K562 (cell line): ENCODE data around the gene ZNF500. TPM values are rescaled to one million over a fixed set of nuclear protein-coding genes. Genes with fewer than 3 reads are reported as not detected.

Source experiments
- ATAC-seq: fragments of 200-7000 bp; cut with Tn5 transposase; 3 replicates; pipeline ENCODE4 v1.9.1; 2020; ENCODE audit warnings: moderate library complexity
- BruUV-seq: library from RNA; stranded (reverse); fragments of 400-500 nt; replicated peaks from 2 replicates; lab custom pipeline; 2021; lab: Mats Ljungman, UMichigan
- CTCF ChIA-PET: fragments of 300-600 bp; formaldehyde crosslinking; extraction: SDS; loops from one replicate; lab custom pipeline; 2021; ENCODE audit warnings: low intra/inter-chr PET ratio; lab: Yijun Ruan, JAX
- POLR2A ChIA-PET: fragments of 300-600, 350-650 bp; sonication (Branson Sonifier 250); formaldehyde crosslinking; extraction: SDS; loops from one replicate; lab custom pipeline; 2021; ENCODE audit warnings: antibody characterized with exemption, inconsistent platforms; lab: Yijun Ruan, JAX
- DNase-seq, 4 experiments: peaks; one replicate each; pipeline versions ENCODE4 v3.0.0 to v3.0.0-alpha.2; 2011 to 2018; ENCODE audit warnings: low spot score in 3 of 4, mixed read lengths in 3 of 4; ENCODE audit errors: extremely low read depth in 1 of 4
- FAIRE-seq: peaks from 2 replicates; lab custom pipeline; 2011; peaks lifted over from hg19 to GRCh38; lab: Jason Lieb, UNC
- H2AFZ ChIP-seq: 2 replicates; pipeline ENCODE4 v1.6.0; 2011; ENCODE audit warnings: low read depth, low read length, control low read depth, inconsistent platforms
- H3K27ac ChIP-seq: fragments of 200-600 bp; 3 replicates; pipeline ENCODE4 v1.8.0; 2011; ENCODE audit warnings: low read depth, mild to moderate bottlenecking, control low read depth, inconsistent platforms, low read length, moderate library complexity, mixed read lengths; ENCODE audit errors: extremely low read depth
- H3K27me3 ChIP-seq, 2 experiments: fragments of 300-600 bp in 1 of 2; 2 replicates in 1 of 2; 3 replicates in 1 of 2; pipeline versions ENCODE4 v1.6.0 to v1.8.0; 2011; ENCODE audit warnings: inconsistent platforms in 2 of 2, low read length in 2 of 2, mild to moderate bottlenecking in 1 of 2, mixed read lengths in 1 of 2, moderate library complexity in 1 of 2; ENCODE audit not compliant: control insufficient read depth in 2 of 2, insufficient read depth in 2 of 2
- H3K36me3 ChIP-seq: fragments of 300-600 bp; 3 replicates; pipeline ENCODE4 v1.8.0; 2011; ENCODE audit warnings: mild to moderate bottlenecking, low read length, inconsistent platforms; ENCODE audit not compliant: control insufficient read depth, insufficient read depth
- H3K4me1 ChIP-seq, 2 experiments: fragments of 200-600 bp in 1 of 2; replicated peaks in 1 of 2; 2 replicates in 1 of 2; 3 replicates in 1 of 2; pipeline versions ENCODE4 v1.5.1 to v1.8.0; 2011; ENCODE audit warnings: inconsistent platforms in 2 of 2, low read length in 2 of 2, mild to moderate bottlenecking in 1 of 2, mixed read lengths in 1 of 2, moderate library complexity in 1 of 2; ENCODE audit not compliant: control insufficient read depth in 2 of 2, insufficient read depth in 2 of 2
- H3K4me2 ChIP-seq: 2 replicates; pipeline ENCODE4 v1.6.1; 2011; ENCODE audit warnings: low read length, control low read depth, inconsistent platforms, mixed read lengths; ENCODE audit not compliant: insufficient read depth
- H3K4me3 ChIP-seq: fragments of 200-600 bp; sonication (generic), shearing (Covaris generic); 2 replicates; pipeline ENCODE4 v1.5.1; 2016; ENCODE audit warnings: control low read depth, inconsistent platforms
- H3K79me2 ChIP-seq: fragments of 200-600 bp; 3 replicates; pipeline ENCODE4 v1.8.0; 2011; ENCODE audit warnings: low read length, inconsistent platforms; ENCODE audit not compliant: control insufficient read depth, insufficient read depth
- H3K9ac ChIP-seq, 2 experiments: 2 replicates each; pipeline versions ENCODE4 v1.6.0 to v1.6.1; 2011; ENCODE audit warnings: low read depth in 2 of 2, low read length in 2 of 2, control low read depth in 1 of 2, inconsistent platforms in 1 of 2, mild to moderate bottlenecking in 1 of 2, mixed read lengths in 1 of 2; ENCODE audit not compliant: insufficient read depth in 1 of 2
- H3K9me1 ChIP-seq: one replicate; pipeline ENCODE4 v1.6.0; 2011; ENCODE audit warnings: inconsistent platforms, mild to moderate bottlenecking, low read length, moderate library complexity; ENCODE audit not compliant: control insufficient read depth, insufficient read depth
- H3K9me3 ChIP-seq: replicated peaks from 2 replicates; pipeline ENCODE4 v1.5.1; 2011; ENCODE audit warnings: low read depth, low read length, inconsistent platforms; ENCODE audit not compliant: control insufficient read depth, insufficient read depth
- H4K20me1 ChIP-seq: replicated peaks from 2 replicates; pipeline ENCODE4 v1.6.1; 2011; ENCODE audit warnings: low read length, inconsistent platforms, mixed read lengths; ENCODE audit not compliant: control insufficient read depth, insufficient read depth
- BRD4 ChIP-seq: fragments of 200-600 bp; sonication (generic); IDR thresholded peaks from 2 replicates; pipeline ENCODE4 v1.6.1; 2017; ENCODE audit warnings: inconsistent platforms
- C11orf30 ChIP-seq: fragments of 450-650 bp; IDR thresholded peaks from 2 replicates; pipeline ENCODE4 v1.6.1; 2016; ENCODE audit warnings: low read depth, mild to moderate bottlenecking
- CREB1 ChIP-seq, 2 experiments: sonication (generic) in 1 of 2; formaldehyde crosslinking in 1 of 2; IDR thresholded peaks; 2 replicates each; pipeline versions ENCODE4 v1.6.1 to v1.8.0; 2012 to 2022; ENCODE audit warnings: inconsistent platforms in 1 of 2, mild to moderate bottlenecking in 1 of 2, missing genetic modification reagents in 1 of 2, moderate library complexity in 1 of 2
- DPF2 ChIP-seq: fragments of 450-650 bp; IDR thresholded peaks from 2 replicates; pipeline ENCODE4 v1.6.1; 2016
- HDAC1 ChIP-seq, 2 experiments: fragments of 450-650 bp; IDR thresholded peaks; 2 replicates each; pipeline ENCODE4 v1.6.1; 2016 to 2017; ENCODE audit warnings: inconsistent platforms in 1 of 2, mild to moderate bottlenecking in 1 of 2, moderate library complexity in 1 of 2
- HOMEZ ChIP-seq: fragments of 250-450 bp; sonication (Bioruptor Pico); IDR thresholded peaks from 2 replicates; pipeline ENCODE4 v1.4.0; 2020; ENCODE audit warnings: mild to moderate bottlenecking, moderate library complexity
- KLF1 ChIP-seq: fragments of 450-650 bp; IDR thresholded peaks from 2 replicates; pipeline ENCODE4 v1.6.1; 2016; ENCODE audit warnings: missing genetic modification characterization, missing compliant biosample characterization
- MAFK ChIP-seq: IDR thresholded peaks from 2 replicates; pipeline ENCODE4 v1.6.1; 2011; ENCODE audit warnings: low read length, improper control_type of control experiment
- NFYB ChIP-seq: IDR thresholded peaks from 2 replicates; pipeline ENCODE4 v1.6.1; 2011; ENCODE audit warnings: mild to moderate bottlenecking, moderate library complexity; ENCODE audit not compliant: insufficient read length; ENCODE audit errors: extremely low read depth
- NR4A1 ChIP-seq, 2 experiments: fragments of 250-450 bp in 1 of 2; fragments of 450-650 bp in 1 of 2; sonication (Bioruptor Pico) in 1 of 2; IDR thresholded peaks; 2 replicates each; pipeline versions ENCODE4 v1.4.0 to v1.6.1; 2016 to 2020; ENCODE audit warnings: mild to moderate bottlenecking in 2 of 2, missing compliant biosample characterization in 1 of 2, missing genetic modification characterization in 1 of 2, moderate library complexity in 1 of 2
- NUFIP1 ChIP-seq: fragments of 450-650 bp; IDR thresholded peaks from 2 replicates; pipeline ENCODE4 v1.6.1; 2018; ENCODE audit not compliant: partially characterized antibody
- PATZ1 ChIP-seq: fragments of 250-450 bp; sonication (Bioruptor Pico); IDR thresholded peaks from 2 replicates; pipeline ENCODE4 v1.5.0; 2020; ENCODE audit warnings: mild to moderate bottlenecking, borderline replicate concordance
- PPARD ChIP-seq: fragments of 250-450 bp; sonication (Bioruptor Pico); IDR thresholded peaks from 2 replicates; pipeline ENCODE4 v1.8.0; 2022; ENCODE audit warnings: inconsistent platforms, mild to moderate bottlenecking, moderate library complexity
- RAD51 ChIP-seq: fragments of 450-650 bp; IDR thresholded peaks from 2 replicates; pipeline ENCODE4 v1.7.1; 2016; ENCODE audit warnings: low read depth, mild to moderate bottlenecking, borderline replicate concordance
- RCOR1 ChIP-seq, 2 experiments: IDR thresholded peaks; 2 replicates each; pipeline ENCODE4 v1.6.1; 2012; ENCODE audit warnings: low read depth in 2 of 2, low read length in 2 of 2, borderline replicate concordance in 1 of 2, improper control_type of control experiment in 1 of 2
- ZNF133 ChIP-seq: fragments of 250-450 bp; sonication (Bioruptor Pico); IDR thresholded peaks from 2 replicates; pipeline ENCODE4 v1.4.0; 2020; ENCODE audit warnings: mild to moderate bottlenecking
- ZNF184 ChIP-seq: sonication (generic); formaldehyde crosslinking; IDR thresholded peaks from 2 replicates; pipeline ENCODE4 v1.5.0; 2020; ENCODE audit warnings: missing genetic modification reagents
- ZNF3 ChIP-seq: fragments of 250-450 bp; sonication (Bioruptor Pico); IDR thresholded peaks from 2 replicates; pipeline ENCODE4 v1.5.0; 2021; ENCODE audit warnings: mild to moderate bottlenecking, moderate library complexity
- WGBS: fragments of 100-300 bp; shearing (Covaris generic); methylation state at CpG from one replicate; pipeline ENCODE4 v1.1.6; 2016; ENCODE audit warnings: low coverage, mixed read lengths; ENCODE audit not compliant: insufficient coverage; ENCODE audit errors: missing lambda C conversion rate; 5-methylcytosine and 5-hydroxymethylcytosine counted together
- in situ Hi-C: fragments of 300-500 bp; cut with MboI; formaldehyde crosslinking; loops from 4 replicates; pipeline ENCODE4 v1.15.0; 2018; ENCODE audit warnings: inconsistent platforms, mixed read lengths
- intact Hi-C: fragments of 100-400 bp; cut with micrococcal nuclease; formaldehyde crosslinking; loops from 2 replicates; pipeline ENCODE4 v1.14.2; 2022
- polyA plus RNA-seq, 8 experiments: library from polyadenylated mRNA; depleted of rRNA in 4 of 8; stranded (reverse) in 5 of 8; unstranded in 3 of 8; fragments of >200 nt; fragmentation: Nextera tagmentation in 2 of 8; fragmentation: Illumina TruSeq in 1 of 8; extraction: Ambion mirVana in 2 of 8; extraction: Trizol in 1 of 8; gene quantifications; 2 replicates each; pipeline versions ENCODE4 v1.2.1 to v1.2.3, GENCODE V29; 2011 to 2014; ENCODE audit warnings: inconsistent platforms in 1 of 8, missing spikeins in 1 of 8
- total RNA-seq, 7 experiments: library from RNA; depleted of rRNA in 6 of 7; stranded (reverse); fragments of >200 nt in 6 of 7; fragmentation: Illumina TruSeq in 2 of 7; extraction: Trizol in 2 of 7; gene quantifications; 2 replicates each; pipeline versions ENCODE4 v1.2.1 to v1.2.3, GENCODE V29; 2011 to 2021; ENCODE audit warnings: low replicate concordance in 1 of 7

Gene ZNF500
- total and polyA plus RNA-seq, 9 of the 15 experiments (the other 6 are each of a cell fraction or from before 2014, with no cell fraction given), result 0.80 to 20.8 (median 5.3) TPM

DNA sequence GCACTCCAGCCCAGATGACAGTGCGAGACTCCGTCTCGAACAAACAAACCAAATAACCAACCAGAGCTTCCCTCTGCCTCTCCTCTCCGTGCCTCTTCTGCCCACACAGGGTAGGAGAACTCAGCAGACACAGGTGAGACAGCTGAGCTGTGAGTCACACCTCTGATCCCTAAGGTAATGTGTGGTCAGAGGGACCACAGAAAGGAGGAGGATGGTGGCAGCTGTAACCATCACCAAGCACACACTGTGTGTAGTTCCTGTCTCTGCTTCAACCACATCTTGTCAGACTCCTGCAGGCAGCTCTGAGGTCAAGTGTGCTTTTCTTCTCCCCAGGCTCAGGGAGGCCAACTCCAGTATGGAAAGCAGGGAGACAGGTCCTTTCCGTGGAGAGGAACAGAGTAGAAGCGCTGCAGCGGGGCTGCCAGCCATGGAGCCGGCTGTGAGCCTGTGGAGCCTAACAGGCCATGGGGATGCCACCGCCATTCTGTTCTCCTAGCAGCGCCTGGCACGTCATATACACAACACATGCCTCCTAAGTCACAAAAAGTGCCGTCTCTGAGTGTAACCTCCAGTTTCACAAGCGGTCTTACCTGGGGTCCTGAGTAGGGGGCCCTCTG is 66.5 kb downstream of the ZNF500 start:
- intact Hi-C loops, result no loop called here
- WGBS, result 96% methylated on average over 13 of the region's 13 CpGs
- peaks cover 8% of the 10 kb centered on the region; the same call in 1 of the 2 replicates for H4K20me1 ChIP-seq
- ChIA-PET CTCF (no interaction called here), POLR2A (interaction anchor here (0.7 to 1.1 kb wide), 3 partner anchors 8 to 221 kb away, joined by 3 read pairs; no protein-coding TSS in a partner anchor)
- ATAC-seq (no peak), DNase-seq (no peak), FAIRE-seq (no peak)
- H3K9me1 ChIP-seq, result peaks cover 3% of the 10 kb centered on the region
- in situ Hi-C loops, result no loop called here
- no peaks in the 10 kb centered on the region for H3K79me2 ChIP-seq
- H3K27me3 ChIP-seq, result no peaks in the 10 kb centered on the region
- TF ChIP-seq MAFK, result no peak
- no peak for TF ChIP-seq DPF2
- TF ChIP-seq RCOR1 (IDR thresholded peaks at IDR 0.05; ENCODE audit: borderline replicate concordance in 1 of 2, low read depth in 2 of 2, low read length in 2 of 2), result no peak
- TF ChIP-seq PPARD (CRISPR knock-in tag), result no peak
- TF ChIP-seq KLF1 (tag), result no peak
- TF ChIP-seq CREB1 (IDR thresholded peaks at IDR 0.05), result no peak
- no peak for TF ChIP-seq CREB1 (CRISPR knock-in tag; IDR thresholded peaks at IDR 0.05)
- TF ChIP-seq NR4A1 (CRISPR knock-in tag; IDR thresholded peaks at IDR 0.05), result no peak
- TF ChIP-seq NR4A1 (tag; IDR thresholded peaks at IDR 0.05), result no peak
- TF ChIP-seq BRD4, result no peak
- TF ChIP-seq NUFIP1, result no peak
- no peak for TF ChIP-seq HOMEZ (CRISPR knock-in tag)
- TF ChIP-seq ZNF3 (CRISPR knock-in tag), result no peak
- no peak for TF ChIP-seq NFYB
- no peak for TF ChIP-seq RAD51
- no peak for TF ChIP-seq ZNF133
- no peak for TF ChIP-seq ZNF184 (CRISPR knock-in tag)
- TF ChIP-seq HDAC1 (IDR thresholded peaks at IDR 0.05), result no peak
- TF ChIP-seq PATZ1 (CRISPR knock-in tag), result no peak
- TF ChIP-seq C11orf30, result no peak
- peaks cover 3 to 33% of the 10 kb centered on the region in 2 experiments; a peak in 3 of 5 replicates for H3K4me1 ChIP-seq
- peaks cover 95% of the 10 kb centered on the region; the same call in 2 of the 3 replicates for H3K36me3 ChIP-seq
- BruUV-seq, result no TSS peak
- no peak overlapping the region for H3K9ac ChIP-seq
- no peak overlapping the region for H3K27ac ChIP-seq
- H3K4me3 ChIP-seq, result no peak overlapping the region
- H3K4me2 ChIP-seq, result no peak overlapping the region
- H2AFZ ChIP-seq, result no peak overlapping the region
- no peaks in the 10 kb centered on the region for H3K9me3 ChIP-seq
